OCI-LY7 (cell line): ENCODE measurements around the gene SLC39A3. TPM values are rescaled to one million over a fixed set of nuclear protein-coding genes. Genes with fewer than 3 reads are reported as not detected.

Experiments
- BruUV-seq: library from RNA; stranded (reverse); fragments of 400-500 nt; replicated peaks from 2 replicates; lab custom pipeline; 2021; lab: Mats Ljungman, UMichigan
- CTCF ChIA-PET: fragments of 300-600 bp; sonication (Branson Sonifier 250); formaldehyde crosslinking; loops from one replicate; lab custom pipeline; 2022; ENCODE audit warnings: antibody characterized with exemption; ENCODE audit not compliant: unreplicated experiment; lab: Charles Lee
- POLR2A ChIA-PET: fragments of 300-600 bp; sonication (Branson Sonifier 250); formaldehyde crosslinking; loops from one replicate; lab custom pipeline; 2022; ENCODE audit warnings: antibody characterized with exemption; lab: Charles Lee
- DNase-seq: peaks from one replicate; pipeline ENCODE4 v3.0.0-alpha.2; 2015; ENCODE audit warnings: low spot score
- H2AFZ ChIP-seq: fragments of 200-600 bp; sonication (generic), shearing (Covaris generic); 2 replicates; pipeline ENCODE4 v1.6.1; 2014; ENCODE audit warnings: mild to moderate bottlenecking, antibody characterized with exemption, low read length, moderate library complexity
- H3K27ac ChIP-seq: fragments of 200-600 bp; sonication (generic); 2 replicates; pipeline ENCODE4 v1.5.1; 2014; ENCODE audit warnings: mixed run types, low read depth, mild to moderate bottlenecking, moderate library complexity, low read length, inconsistent platforms; ENCODE audit not compliant: poor library complexity, severe bottlenecking
- H3K36me3 ChIP-seq: fragments of 200-600 bp; sonication (generic); 2 replicates; pipeline ENCODE4 v1.6.1; 2014; ENCODE audit warnings: mild to moderate bottlenecking, antibody characterized with exemption, low read length, moderate library complexity, mixed read lengths; ENCODE audit not compliant: insufficient read depth
- H3K4me1 ChIP-seq: fragments of 200-600 bp; sonication (generic); 2 replicates; pipeline ENCODE4 v1.5.1; 2014; ENCODE audit warnings: mild to moderate bottlenecking, low read length; ENCODE audit not compliant: insufficient read depth, poor library complexity, severe bottlenecking
- H3K4me2 ChIP-seq: fragments of 200-600 bp; sonication (generic); 2 replicates; pipeline ENCODE4 v1.6.1; 2014; ENCODE audit warnings: mild to moderate bottlenecking, low read length
- H3K4me3 ChIP-seq: fragments of 200-600 bp; sonication (generic); 2 replicates; pipeline ENCODE4 v1.5.1; 2014; ENCODE audit warnings: mild to moderate bottlenecking, low read depth, low read length; ENCODE audit not compliant: poor library complexity, severe bottlenecking
- H3K79me2 ChIP-seq: fragments of 200-600 bp; sonication (generic); 2 replicates; pipeline ENCODE4 v1.6.1; 2016; ENCODE audit warnings: low read depth, mild to moderate bottlenecking, low read length, moderate library complexity, mixed read lengths; ENCODE audit not compliant: insufficient read depth
- H3K9me2 ChIP-seq: fragments of 200-600 bp; sonication (generic); 2 replicates; pipeline ENCODE4 v1.6.1; 2016; ENCODE audit warnings: mild to moderate bottlenecking, low read length, mixed read lengths; ENCODE audit not compliant: insufficient read depth
- H3K9me3 ChIP-seq: fragments of 200-600 bp; sonication (generic); 2 replicates; pipeline ENCODE4 v1.6.1; 2014; ENCODE audit warnings: mild to moderate bottlenecking, mixed run types, low read length, mixed read lengths
- H4K20me1 ChIP-seq: fragments of 200-600 bp; sonication (generic); 2 replicates; pipeline ENCODE4 v1.6.1; 2014; ENCODE audit warnings: mild to moderate bottlenecking, antibody characterized with exemption, low read length, moderate library complexity, mixed read lengths; ENCODE audit not compliant: insufficient read depth
- EZH2phosphoT487 ChIP-seq: fragments of 200-600 bp; sonication (generic); IDR thresholded peaks from 2 replicates; pipeline ENCODE4 v1.6.1; 2018; ENCODE audit warnings: low read depth, borderline replicate concordance, mild to moderate bottlenecking, mixed run types, antibody characterized with exemption, low read length, moderate library complexity, mixed read lengths
- intact Hi-C: fragments of 100-400 bp; cut with micrococcal nuclease; formaldehyde crosslinking; loops from one replicate; pipeline ENCODE4 v1.10.0; 2022; ENCODE audit not compliant: unreplicated experiment
- total RNA-seq, 2 experiments: library from RNA; depleted of rRNA in 1 of 2; stranded (reverse); fragments of >200 nt in 1 of 2; shearing (Covaris generic) in 1 of 2; gene quantifications; 2 replicates each; pipeline ENCODE4 v1.2.3, GENCODE V29; 2014 to 2022
- TF ChIP-seq, protein P1 (sequence below): fragments of 200-600 bp; sonication (generic); conservative IDR thresholded peaks from 2 replicates; pipeline ENCODE4 v1.5.1; 2014; ENCODE audit warnings: mild to moderate bottlenecking, antibody characterized with exemption, low read length, moderate library complexity, mixed read lengths

The SLC39A3 gene
- total RNA-seq, 2 experiments from 2014 or later, result 45.6 to 46.8 TPM

DNA sequence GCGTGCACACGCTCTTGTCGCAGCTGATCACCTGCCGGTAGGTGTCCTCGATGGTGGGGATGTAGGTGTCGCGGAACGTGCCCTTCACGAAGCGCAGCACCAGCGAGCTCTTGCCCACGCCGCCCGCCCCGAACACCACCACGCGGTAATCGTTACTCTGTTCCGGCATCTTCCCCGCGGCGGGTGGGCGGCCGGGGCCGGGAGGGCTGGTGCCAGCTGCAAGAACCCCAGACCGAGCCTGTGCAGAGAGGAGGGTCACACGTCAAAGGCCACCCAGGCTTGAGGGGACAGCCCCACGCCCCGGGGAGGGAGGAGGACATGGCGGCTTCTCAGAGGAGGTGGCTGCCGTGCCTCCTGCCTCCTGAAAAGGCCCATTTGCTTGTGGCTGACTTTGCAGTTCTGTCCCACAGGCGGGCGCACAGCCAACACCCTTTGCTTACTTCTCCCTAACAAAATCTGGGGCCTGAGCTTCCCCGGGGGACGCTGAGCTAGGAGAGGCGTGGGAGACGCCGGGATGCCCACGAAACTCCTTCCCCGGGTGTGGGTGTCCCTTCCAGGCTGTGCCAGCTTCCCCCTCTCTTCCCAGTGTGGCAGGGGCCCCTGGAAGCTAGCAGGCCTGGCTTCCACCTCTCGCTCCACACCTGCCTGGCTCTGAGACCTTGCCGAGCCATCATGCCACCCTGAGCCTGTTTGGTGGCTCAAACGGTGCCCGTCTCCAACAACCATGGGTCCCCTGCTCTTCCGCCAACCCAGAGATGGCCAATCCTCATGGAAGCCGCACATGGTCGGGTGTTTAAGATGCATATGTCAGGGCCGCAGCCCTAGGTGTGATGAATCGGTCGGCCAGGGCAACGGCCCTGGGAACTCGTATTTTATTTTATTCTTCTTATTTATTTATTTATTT, 21.9 kb downstream of the SLC39A3 start:
- POLR2A ChIA-PET, result no interaction called here
- intact Hi-C loops, result no loop called here

DNA sequence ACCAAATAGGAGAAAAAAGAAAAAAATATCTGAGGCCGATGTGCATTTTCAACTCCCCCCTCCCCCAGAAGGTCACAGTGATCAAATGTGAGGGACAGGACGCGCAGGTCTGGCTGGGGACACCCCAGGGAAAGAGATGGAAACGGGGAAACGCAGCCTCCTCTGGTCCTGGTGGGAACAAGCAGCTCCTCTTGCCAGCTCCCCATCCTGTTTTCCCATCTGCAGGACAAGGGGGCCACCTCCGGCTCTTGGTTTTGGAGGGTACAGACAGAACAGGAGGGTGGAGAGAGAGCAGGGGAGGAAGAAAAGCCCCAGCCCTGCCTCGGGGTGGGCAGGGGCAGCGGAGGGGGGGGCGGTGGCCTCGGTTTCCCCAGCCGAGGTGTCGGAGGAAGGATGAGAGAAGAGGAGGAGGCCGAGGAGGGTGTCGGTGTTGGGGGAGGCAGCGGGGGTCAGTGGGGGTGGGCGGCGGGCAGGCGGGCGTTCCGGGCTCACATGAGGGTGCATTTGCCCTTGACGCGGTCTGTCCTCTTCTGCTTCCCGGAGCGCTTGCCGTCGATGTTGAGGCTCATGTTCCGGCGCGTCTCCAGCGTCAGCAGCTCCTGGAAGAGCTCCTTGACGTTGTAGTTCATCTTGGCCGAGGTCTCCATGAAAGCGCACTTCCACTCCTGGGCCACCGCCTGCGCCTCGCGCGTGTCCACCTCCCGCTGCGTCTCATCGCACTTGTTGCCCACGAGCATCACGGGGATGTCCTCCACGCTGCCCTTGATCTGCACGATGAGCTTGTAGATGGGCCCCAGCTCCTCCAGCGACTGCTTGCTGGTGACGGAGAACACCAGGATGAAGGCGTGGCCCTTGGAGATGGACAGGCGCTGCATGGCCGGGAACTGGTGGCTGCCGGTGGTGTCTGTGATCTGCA, 22.8 kb downstream of the SLC39A3 start:
- BruUV-seq, result no TSS peak
- H3K9me3 ChIP-seq, result 0 out of 2 replicates have a peak, but pooled peaks cover 7% of the 10 kb centered on the region
- H3K27ac ChIP-seq, result no peak overlapping the region
- H3K4me3 ChIP-seq, result no peak overlapping the region
- no peaks in the 10 kb centered on the region for H3K36me3 ChIP-seq
- intact Hi-C loops, result no loop called here
- H3K79me2 ChIP-seq, result no peaks in the 10 kb centered on the region
- no peaks in the 10 kb centered on the region for H3K9me2 ChIP-seq
- no peaks in the 10 kb centered on the region for H4K20me1 ChIP-seq
- peaks cover 16% of the 10 kb centered on the region for H3K4me1 ChIP-seq
- ChIA-PET CTCF (no interaction called here), POLR2A (no interaction called here)
- TF ChIP-seq EZH2phosphoT487, result no peak
- TF ChIP-seq, protein P1, sequence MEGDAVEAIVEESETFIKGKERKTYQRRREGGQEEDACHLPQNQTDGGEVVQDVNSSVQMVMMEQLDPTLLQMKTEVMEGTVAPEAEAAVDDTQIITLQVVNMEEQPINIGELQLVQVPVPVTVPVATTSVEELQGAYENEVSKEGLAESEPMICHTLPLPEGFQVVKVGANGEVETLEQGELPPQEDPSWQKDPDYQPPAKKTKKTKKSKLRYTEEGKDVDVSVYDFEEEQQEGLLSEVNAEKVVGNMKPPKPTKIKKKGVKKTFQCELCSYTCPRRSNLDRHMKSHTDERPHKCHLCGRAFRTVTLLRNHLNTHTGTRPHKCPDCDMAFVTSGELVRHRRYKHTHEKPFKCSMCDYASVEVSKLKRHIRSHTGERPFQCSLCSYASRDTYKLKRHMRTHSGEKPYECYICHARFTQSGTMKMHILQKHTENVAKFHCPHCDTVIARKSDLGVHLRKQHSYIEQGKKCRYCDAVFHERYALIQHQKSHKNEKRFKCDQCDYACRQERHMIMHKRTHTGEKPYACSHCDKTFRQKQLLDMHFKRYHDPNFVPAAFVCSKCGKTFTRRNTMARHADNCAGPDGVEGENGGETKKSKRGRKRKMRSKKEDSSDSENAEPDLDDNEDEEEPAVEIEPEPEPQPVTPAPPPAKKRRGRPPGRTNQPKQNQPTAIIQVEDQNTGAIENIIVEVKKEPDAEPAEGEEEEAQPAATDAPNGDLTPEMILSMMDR, result no peak
- H3K4me2 ChIP-seq, result no peak overlapping the region
- DNase-seq, result no peak
- H2AFZ ChIP-seq, result no peak overlapping the region

More for the DNA sequence above, 21.9 kb downstream of the SLC39A3 start:
- DNase-seq, result no peak
- Histone ChIP-seq H3K9me3 (0 out of 2 replicates have a peak, but pooled peaks cover 7% of the 10 kb centered on the region), H3K4me1 (peaks cover 16% of the 10 kb centered on the region), H4K20me1 (no peaks in the 10 kb centered on the region), H3K27ac (no peak overlapping the region), H3K9me2 (no peaks in the 10 kb centered on the region), H2AFZ (no peak overlapping the region), H3K4me2 (no peak overlapping the region), H3K4me3 (no peak overlapping the region), H3K79me2 (no peaks in the 10 kb centered on the region), H3K36me3 (no peaks in the 10 kb centered on the region)
- CTCF ChIA-PET, result no interaction called here
- no TSS peak for BruUV-seq
- TF ChIP-seq EZH2phosphoT487, result no peak
- TF ChIP-seq, protein P1, result no peak
